GM23338 (cell line): ENCODE measurements around the gene OTOGL.

Experiments
- POLR2AphosphoS5 ChIP-seq: IDR thresholded peaks from 2 replicates; pipeline ENCODE4 v1.6.1; 2016; ENCODE audit warnings: antibody characterized with exemption, low read depth
- TF ChIP-seq, protein P1 (sequence below), 2 experiments: fragments of 200-600 bp in 1 of 2; sonication (generic) in 1 of 2; conservative IDR thresholded peaks; 2 replicates each; pipeline versions ENCODE4 v1.5.1 to v1.6.1; 2016 to 2017; ENCODE audit warnings: antibody characterized with exemption in 2 of 2, low read depth in 2 of 2, mild to moderate bottlenecking in 2 of 2, moderate library complexity in 1 of 2

DNA sequence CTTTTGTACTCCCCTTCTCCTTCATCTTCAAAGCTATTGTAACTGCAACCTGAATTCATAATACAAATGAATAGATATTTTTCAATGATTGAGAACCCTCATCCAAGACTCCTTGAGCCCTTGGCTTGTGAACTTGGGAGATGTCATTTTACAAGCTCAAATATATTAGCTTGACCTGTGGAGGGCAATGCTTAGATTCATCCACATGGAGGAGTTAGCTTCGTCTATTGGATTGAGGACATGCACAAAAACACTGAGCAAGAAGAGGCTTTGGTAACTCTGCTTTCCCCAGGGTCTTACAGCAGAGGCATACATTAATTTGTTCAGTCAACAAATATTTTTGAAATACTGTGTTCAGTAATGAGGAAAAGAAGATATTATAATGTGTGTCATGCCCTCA lies 101.1 kb downstream of the OTOGL start:
- no peak for TF ChIP-seq POLR2AphosphoS5
- TF ChIP-seq, protein P1, sequence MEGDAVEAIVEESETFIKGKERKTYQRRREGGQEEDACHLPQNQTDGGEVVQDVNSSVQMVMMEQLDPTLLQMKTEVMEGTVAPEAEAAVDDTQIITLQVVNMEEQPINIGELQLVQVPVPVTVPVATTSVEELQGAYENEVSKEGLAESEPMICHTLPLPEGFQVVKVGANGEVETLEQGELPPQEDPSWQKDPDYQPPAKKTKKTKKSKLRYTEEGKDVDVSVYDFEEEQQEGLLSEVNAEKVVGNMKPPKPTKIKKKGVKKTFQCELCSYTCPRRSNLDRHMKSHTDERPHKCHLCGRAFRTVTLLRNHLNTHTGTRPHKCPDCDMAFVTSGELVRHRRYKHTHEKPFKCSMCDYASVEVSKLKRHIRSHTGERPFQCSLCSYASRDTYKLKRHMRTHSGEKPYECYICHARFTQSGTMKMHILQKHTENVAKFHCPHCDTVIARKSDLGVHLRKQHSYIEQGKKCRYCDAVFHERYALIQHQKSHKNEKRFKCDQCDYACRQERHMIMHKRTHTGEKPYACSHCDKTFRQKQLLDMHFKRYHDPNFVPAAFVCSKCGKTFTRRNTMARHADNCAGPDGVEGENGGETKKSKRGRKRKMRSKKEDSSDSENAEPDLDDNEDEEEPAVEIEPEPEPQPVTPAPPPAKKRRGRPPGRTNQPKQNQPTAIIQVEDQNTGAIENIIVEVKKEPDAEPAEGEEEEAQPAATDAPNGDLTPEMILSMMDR (conservative IDR thresholded peaks at IDR 0.05; ENCODE audit: low read depth in 2 of 2) = peak; percentile 12 to 25; a peak in 1 of 4 replicates
